Measurements from ENCODE around the gene ACVRL1. TPM values are rescaled to one million over a fixed set of nuclear protein-coding genes. Genes with fewer than 3 reads are reported as not detected.

ACVRL1 gene
- total and polyA plus RNA-seq, 7 donors: 12.5 to 113 (median 64.0) TPM

DNA sequence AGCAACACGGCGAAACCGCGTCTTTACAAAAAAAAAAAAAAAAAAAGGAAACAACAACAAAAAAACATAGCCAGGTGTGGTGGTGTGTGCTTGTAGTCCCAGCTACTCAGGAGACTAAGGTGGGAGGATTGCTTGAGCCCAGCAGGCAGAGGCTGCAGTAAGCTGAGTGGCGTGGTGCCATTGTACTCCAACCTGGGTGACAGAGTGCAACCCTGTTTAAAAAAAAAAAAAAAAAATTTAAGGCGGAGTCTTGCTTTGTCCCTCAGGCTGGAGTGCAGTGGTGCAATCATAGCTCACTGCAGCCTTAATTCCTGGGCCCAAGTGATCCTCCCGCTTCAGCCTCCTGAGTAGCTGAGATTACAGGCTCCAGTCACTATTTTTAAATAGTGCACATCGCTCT is 40.5 kb upstream of the ACVRL1 start:
- peaks cover 27 to 89% (median 48%) of the 10 kb centered on the region in 3 donors for H3K27me3 ChIP-seq
- peaks cover 0 to 28% (median 26%) of the 10 kb centered on the region in 4 donors for H3K4me1 ChIP-seq
- WGBS, 2 donors: 84 to 94% methylated on average over 8 of the region's 8 CpGs
- H3K27ac ChIP-seq: no peak overlapping the region
- H3K9me3 ChIP-seq: no peaks in the 10 kb centered on the region
- DNase-seq: no peak
- H3K4me3 ChIP-seq: no peak overlapping the region
- intact Hi-C loops (cut with DNase I): no loop called here
- H3K36me3 ChIP-seq: no peaks in the 10 kb centered on the region
- TF ChIP-seq, protein P1, sequence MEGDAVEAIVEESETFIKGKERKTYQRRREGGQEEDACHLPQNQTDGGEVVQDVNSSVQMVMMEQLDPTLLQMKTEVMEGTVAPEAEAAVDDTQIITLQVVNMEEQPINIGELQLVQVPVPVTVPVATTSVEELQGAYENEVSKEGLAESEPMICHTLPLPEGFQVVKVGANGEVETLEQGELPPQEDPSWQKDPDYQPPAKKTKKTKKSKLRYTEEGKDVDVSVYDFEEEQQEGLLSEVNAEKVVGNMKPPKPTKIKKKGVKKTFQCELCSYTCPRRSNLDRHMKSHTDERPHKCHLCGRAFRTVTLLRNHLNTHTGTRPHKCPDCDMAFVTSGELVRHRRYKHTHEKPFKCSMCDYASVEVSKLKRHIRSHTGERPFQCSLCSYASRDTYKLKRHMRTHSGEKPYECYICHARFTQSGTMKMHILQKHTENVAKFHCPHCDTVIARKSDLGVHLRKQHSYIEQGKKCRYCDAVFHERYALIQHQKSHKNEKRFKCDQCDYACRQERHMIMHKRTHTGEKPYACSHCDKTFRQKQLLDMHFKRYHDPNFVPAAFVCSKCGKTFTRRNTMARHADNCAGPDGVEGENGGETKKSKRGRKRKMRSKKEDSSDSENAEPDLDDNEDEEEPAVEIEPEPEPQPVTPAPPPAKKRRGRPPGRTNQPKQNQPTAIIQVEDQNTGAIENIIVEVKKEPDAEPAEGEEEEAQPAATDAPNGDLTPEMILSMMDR (IDR thresholded peaks at IDR 0.05): no peak
- TF ChIP-seq POLR2A (IDR thresholded peaks at IDR 0.05): no peak
- no peak for TF ChIP-seq EP300 (IDR thresholded peaks at IDR 0.05)
- no peak for TF ChIP-seq POLR2AphosphoS5 (IDR thresholded peaks at IDR 0.05)

DNA sequence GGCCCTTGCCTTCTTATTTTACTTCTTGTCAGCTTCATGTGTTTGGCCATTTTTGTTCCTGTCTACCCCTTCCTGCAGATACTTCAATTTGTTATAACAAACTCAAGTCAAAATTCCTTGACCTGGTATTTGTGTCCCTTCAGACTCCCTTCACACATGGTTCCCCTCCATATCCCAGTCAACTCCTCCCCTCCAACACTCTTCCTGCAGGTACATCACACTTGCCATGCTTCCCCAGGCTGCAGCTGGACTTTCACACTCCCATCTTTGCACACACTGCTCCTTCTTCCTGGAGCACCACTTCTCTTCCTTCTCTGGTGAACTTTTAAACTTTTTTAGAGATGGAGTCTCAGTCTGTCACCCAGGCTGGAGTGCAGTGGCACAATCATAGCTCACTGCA is 39.9 kb upstream of the ACVRL1 start:
- H3K27ac ChIP-seq: no peak overlapping the region
- peaks cover 0 to 28% (median 26%) of the 10 kb centered on the region in 4 donors for H3K4me1 ChIP-seq
- DNase-seq: no peak
- H3K9me3 ChIP-seq: no peaks in the 10 kb centered on the region
- H3K4me3 ChIP-seq: no peak overlapping the region
- TF ChIP-seq POLR2AphosphoS5 (IDR thresholded peaks at IDR 0.05) (no peak), EP300 (IDR thresholded peaks at IDR 0.05) (no peak), POLR2A (IDR thresholded peaks at IDR 0.05) (no peak)
- TF ChIP-seq, protein P1 (IDR thresholded peaks at IDR 0.05): no peak
- peaks cover 27 to 83% (median 48%) of the 10 kb centered on the region in 3 donors for H3K27me3 ChIP-seq
- intact Hi-C loops (cut with DNase I): no loop called here
- no peaks in the 10 kb centered on the region for H3K36me3 ChIP-seq

DNA sequence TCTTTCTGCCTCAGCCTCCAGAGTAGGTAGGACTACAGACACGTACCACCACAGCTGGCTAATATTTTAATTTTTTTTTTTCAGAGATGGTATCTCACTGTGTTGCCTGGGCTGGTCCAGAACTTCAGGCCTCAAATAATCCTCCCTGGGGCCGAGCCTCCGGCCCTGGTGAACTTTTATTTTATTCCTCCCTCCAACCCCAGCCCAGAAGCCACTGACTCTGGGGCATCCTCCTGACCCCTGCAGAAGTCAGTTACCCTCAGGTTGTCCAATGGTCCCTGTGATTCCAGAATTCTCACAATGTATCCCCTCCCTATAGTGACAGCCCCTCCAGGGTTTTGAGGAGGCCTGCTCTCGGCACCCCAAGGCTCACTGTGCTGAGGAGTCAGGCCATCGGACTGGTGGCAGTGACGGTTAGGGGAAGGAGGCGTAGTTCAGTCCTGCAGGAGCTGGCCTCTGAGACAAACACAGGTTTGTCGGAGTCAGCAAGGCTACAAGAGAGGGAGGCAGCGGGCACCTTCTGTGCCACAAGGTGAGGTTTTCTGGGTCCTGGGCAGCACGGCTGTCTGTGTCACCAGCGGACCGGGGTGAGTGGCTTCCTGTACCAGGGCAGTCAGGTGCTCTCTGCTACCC is 39.4 kb upstream of the ACVRL1 start:
- TF ChIP-seq, protein P1 (IDR thresholded peaks at IDR 0.05): no peak
- TF ChIP-seq POLR2A (IDR thresholded peaks at IDR 0.05): no peak
- TF ChIP-seq EP300 (IDR thresholded peaks at IDR 0.05): no peak
- TF ChIP-seq POLR2AphosphoS5 (IDR thresholded peaks at IDR 0.05): no peak
- intact Hi-C loops (cut with DNase I): no loop called here

GRCh38 chr12:51868821-51869495 is 38.3 kb upstream of the ACVRL1 start:
- intact Hi-C loops (cut with DNase I): no loop called here
- TF ChIP-seq, protein P1 (IDR thresholded peaks at IDR 0.05): no peak
- no peak for TF ChIP-seq POLR2A (IDR thresholded peaks at IDR 0.05)
- TF ChIP-seq POLR2AphosphoS5 (IDR thresholded peaks at IDR 0.05): no peak
- no peak for TF ChIP-seq EP300 (IDR thresholded peaks at IDR 0.05)
- peaks cover 20 to 67% (median 38%) of the 10 kb centered on the region in 3 donors for H3K27me3 ChIP-seq
- WGBS, 2 donors: 3 to 8% methylated on average over 67 of the region's 67 CpGs
- H3K4me3 ChIP-seq: peak overlapping the region in 3 of 4 donors; percentile 40 to 43 (median 43)
- no peaks in the 10 kb centered on the region for H3K36me3 ChIP-seq
- H3K4me1 ChIP-seq: peaks cover 0 to 23% (median 21%) of the 10 kb centered on the region in 4 donors
- DNase-seq: no peak
- no peaks in the 10 kb centered on the region for H3K9me3 ChIP-seq
- H3K27ac ChIP-seq: no peak overlapping the region

More for the DNA sequence above, 39.4 kb upstream of the ACVRL1 start:
- H3K4me1 ChIP-seq: peaks cover 0 to 28% (median 26%) of the 10 kb centered on the region in 4 donors
- peaks cover 27 to 77% (median 48%) of the 10 kb centered on the region in 3 donors for H3K27me3 ChIP-seq
- no peak overlapping the region for H3K4me3 ChIP-seq
- H3K9me3 ChIP-seq: no peaks in the 10 kb centered on the region
- no peak for DNase-seq
- H3K36me3 ChIP-seq: no peaks in the 10 kb centered on the region
- WGBS, 2 donors: 90 to 94% methylated on average over 12 of the region's 12 CpGs
- no peak overlapping the region for H3K27ac ChIP-seq
